ENCODE data around the gene CSNK1D. TPM values are rescaled to one million over a fixed set of nuclear protein-coding genes. Genes with fewer than 3 reads are reported as not detected.

Gene CSNK1D
- total and polyA plus RNA-seq, 4 experiments from 2014 or later: 31.6 to 182 (median 129) TPM

DNA sequence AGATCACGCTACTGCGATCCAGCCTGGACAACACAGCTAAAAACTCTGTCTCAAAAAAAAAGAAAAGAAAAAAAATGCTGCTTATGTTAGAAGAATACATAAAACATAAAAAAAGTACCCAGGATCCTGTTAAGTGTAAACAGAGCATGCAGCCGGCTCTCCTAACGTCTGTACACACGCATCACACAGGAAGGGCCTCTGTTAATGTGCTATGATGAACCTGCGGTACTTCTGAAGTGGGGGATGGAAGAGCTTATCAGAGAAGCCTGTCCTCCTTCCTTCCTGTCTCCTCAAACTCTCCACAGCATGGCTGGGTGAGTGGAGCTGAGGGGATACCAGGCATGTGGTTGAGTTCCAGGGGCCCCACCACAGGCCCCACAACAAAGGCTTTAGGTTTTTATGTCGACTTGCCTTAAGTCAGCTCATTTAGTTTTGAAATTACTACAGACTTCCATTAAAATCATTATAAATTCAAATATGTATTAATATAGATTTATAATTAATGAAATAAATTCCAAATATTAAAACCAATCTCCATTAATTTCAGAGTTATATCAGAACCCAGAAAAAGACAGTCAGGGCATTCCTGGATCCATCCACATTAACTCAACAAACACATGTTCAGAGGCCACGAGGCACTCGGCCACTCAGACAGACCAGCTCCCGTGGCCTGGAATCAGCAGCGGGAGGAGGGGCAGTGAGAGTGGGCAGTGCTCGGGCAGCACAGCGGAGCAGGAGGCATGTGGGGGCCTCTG, 72.6 kb downstream of the CSNK1D start:
- Mint-ChIP-seq H3K9me3 (no peaks in the 10 kb centered on the region), H3K4me3 (peak overlapping the region; percentile 57 to 73 (median 71)), H3K36me3 (peaks cover 4 to 7% of the 10 kb centered on the region in 2 donors), H3K4me1 (peaks cover 24 to 64% (median 49%) of the 10 kb centered on the region in 4 donors), H3K27ac (peak overlapping the region; percentile 84 to 97 (median 94)), H3K27me3 (no peaks in the 10 kb centered on the region)
- Histone ChIP-seq H3K27ac (ENCODE audit: low read depth, low read length) (peak overlapping the region; percentile 25), H3K27me3 (ENCODE audit: insufficient read depth, low read length) (no peaks in the 10 kb centered on the region), H3K4me1 (ENCODE audit: insufficient read depth, low read length) (peaks cover 40% of the 10 kb centered on the region), H3K4me3 (ENCODE audit: low read length in 2 of 2) (no peak overlapping the region), H3K36me3 (ENCODE audit: insufficient read depth, low read length) (no peaks in the 10 kb centered on the region), H3K9me3 (ENCODE audit: control insufficient read depth in 1 of 2, low read length in 2 of 2) (no peaks in the 10 kb centered on the region)
- POLR2A ChIA-PET (ENCODE audit: partially characterized antibody): interaction anchor here (0.6 to 3.9 kb wide), 18 partner anchors 12 to 688 kb away, joined by 3 to 22 read pairs (median 4); partner anchors contain the start of genes CCDC57, DCXR, LRRC45 and P4HB
- CTCF ChIA-PET (ENCODE audit: partially characterized antibody): interaction anchor here (1.2 to 1.8 kb wide), 4 partner anchors 33 to 100 kb away, joined by 3 to 8 read pairs (median 4); no protein-coding TSS in a partner anchor
- peak; percentile 85 to 92 (median 86) for DNase-seq
- intact Hi-C loops (cut with micrococcal nuclease): loop anchor here (5.0 to 10.0 kb wide), 2 partner anchors 179 to 214 kb away; partner anchors contain the start of genes CENPX, HEXD, LRRC45 and OGFOD3

DNA sequence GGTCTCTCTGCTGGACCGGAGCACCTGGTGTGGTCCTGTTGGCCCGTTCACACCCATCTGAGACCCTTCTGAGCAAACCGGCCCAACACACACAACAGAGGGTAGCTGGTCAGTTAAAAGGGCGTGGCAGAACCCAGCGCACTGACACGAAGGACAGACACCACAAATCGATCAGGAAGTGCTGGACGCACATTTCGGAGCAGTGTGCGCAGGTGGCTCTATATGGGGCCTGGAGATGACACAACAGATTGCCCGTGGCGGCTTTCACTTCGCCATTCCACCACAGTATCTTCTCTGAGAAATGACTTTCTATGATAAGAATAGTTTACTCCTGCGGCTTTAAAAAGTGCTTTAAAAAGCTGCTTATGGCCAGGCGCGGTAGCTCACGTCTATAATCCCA, 73.4 kb downstream of the CSNK1D start:
- H3K9me3 ChIP-seq (ENCODE audit: control insufficient read depth in 1 of 2, low read length in 2 of 2): no peaks in the 10 kb centered on the region
- peaks cover 34% of the 10 kb centered on the region for H3K4me1 ChIP-seq (ENCODE audit: insufficient read depth, low read length)
- intact Hi-C loops (cut with micrococcal nuclease): loop anchor here (5.0 to 10.0 kb wide), 2 partner anchors 178 to 215 kb away; partner anchors contain the start of genes CENPX, HEXD, LRRC45 and OGFOD3
- H3K36me3 ChIP-seq (ENCODE audit: insufficient read depth, low read length): no peaks in the 10 kb centered on the region
- H3K4me3 Mint-ChIP-seq: peak overlapping the region; percentile 57 to 73 (median 71)
- no peak for DNase-seq
- ChIA-PET POLR2A (ENCODE audit: partially characterized antibody) (interaction anchor here (1.3 to 3.9 kb wide), 8 partner anchors 13 to 177 kb away, joined by 3 to 22 read pairs (median 8); partner anchors contain the start of genes CCDC57, DCXR, LRRC45 and RAC3), CTCF (ENCODE audit: partially characterized antibody) (interaction anchor here (1.2 to 1.8 kb wide), 5 partner anchors 36 to 170 kb away, joined by 3 to 8 read pairs (median 5); no protein-coding TSS in a partner anchor)
- no peak overlapping the region for H3K4me3 ChIP-seq (ENCODE audit: low read length in 2 of 2)
- H3K27me3 ChIP-seq (ENCODE audit: insufficient read depth, low read length): no peaks in the 10 kb centered on the region
- H3K27ac Mint-ChIP-seq: peak overlapping the region; percentile 84 to 97 (median 94)
- peaks cover 21 to 56% (median 41%) of the 10 kb centered on the region in 4 donors for H3K4me1 Mint-ChIP-seq
- peaks cover 11 to 12% of the 10 kb centered on the region in 2 donors for H3K36me3 Mint-ChIP-seq
- H3K9me3 Mint-ChIP-seq: no peaks in the 10 kb centered on the region
- H3K27me3 Mint-ChIP-seq: no peaks in the 10 kb centered on the region
- peak overlapping the region; percentile 25 for H3K27ac ChIP-seq (ENCODE audit: low read depth, low read length)

DNA sequence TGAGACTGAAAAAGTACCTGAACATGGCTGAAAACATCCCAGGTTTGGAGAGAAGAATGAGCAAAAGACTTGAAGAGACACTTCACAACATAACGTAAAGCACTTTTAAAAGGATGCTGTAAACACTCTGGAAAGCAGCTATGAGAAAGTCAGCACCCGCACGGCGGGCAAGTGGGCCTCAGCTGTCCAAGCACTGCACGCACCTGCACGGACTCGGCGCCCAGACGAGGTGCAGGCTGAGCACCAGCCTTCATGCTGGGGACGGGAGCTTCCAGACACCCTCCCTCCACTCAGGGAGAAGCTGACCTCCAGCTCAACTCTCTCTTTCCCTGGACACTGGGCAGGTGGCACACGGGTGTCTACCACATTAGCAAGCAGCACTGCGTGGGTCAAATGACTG, 74.0 kb downstream of the CSNK1D start:
- Histone ChIP-seq H3K9me3 (ENCODE audit: control insufficient read depth in 1 of 2, low read length in 2 of 2) (no peaks in the 10 kb centered on the region), H3K36me3 (ENCODE audit: insufficient read depth, low read length) (no peaks in the 10 kb centered on the region), H3K4me1 (ENCODE audit: insufficient read depth, low read length) (peaks cover 34% of the 10 kb centered on the region), H3K4me3 (ENCODE audit: low read length in 2 of 2) (no peak overlapping the region), H3K27ac (ENCODE audit: low read depth, low read length) (no peak overlapping the region), H3K27me3 (ENCODE audit: insufficient read depth, low read length) (no peaks in the 10 kb centered on the region)
- peaks cover 19 to 51% (median 39%) of the 10 kb centered on the region in 4 donors for H3K4me1 Mint-ChIP-seq
- H3K27me3 Mint-ChIP-seq: no peaks in the 10 kb centered on the region
- H3K9me3 Mint-ChIP-seq: no peaks in the 10 kb centered on the region
- H3K4me3 Mint-ChIP-seq: peak overlapping the region in 3 of 8 donors; percentile 13 to 73 (median 48)
- ChIA-PET POLR2A (ENCODE audit: partially characterized antibody) (interaction anchor here (1.3 to 3.9 kb wide), 4 partner anchors 13 to 176 kb away, joined by 3 to 22 read pairs (median 12); partner anchors contain the start of genes CCDC57, LRRC45, RAC3 and SLC16A3), CTCF (ENCODE audit: partially characterized antibody) (interaction anchor here (0.7 to 1.8 kb wide), 4 partner anchors 36 to 269 kb away, joined by 3 to 8 read pairs (median 6); no protein-coding TSS in a partner anchor)
- intact Hi-C loops (cut with micrococcal nuclease): no loop called here
- H3K36me3 Mint-ChIP-seq: peaks cover 15 to 16% of the 10 kb centered on the region in 2 donors
- peak overlapping the region in 6 of 7 donors; percentile 8 to 97 (median 95) for H3K27ac Mint-ChIP-seq
- no peak for DNase-seq

- peaks cover 5% of the 10 kb centered on the region for H3K36me3 ChIP-seq (ENCODE audit: insufficient read depth, low read length)
- Mint-ChIP-seq H3K27ac (peak overlapping the region; percentile 10 to 90 (median 75)), H3K27me3 (no peaks in the 10 kb centered on the region), H3K4me1 (peaks cover 19 to 49% (median 37%) of the 10 kb centered on the region in 4 donors), H3K9me3 (no peaks in the 10 kb centered on the region), H3K4me3 (peak overlapping the region in 6 of 8 donors; percentile 15 to 70 (median 56)), H3K36me3 (peaks cover 23 to 27% of the 10 kb centered on the region in 2 donors)
- H3K9me3 ChIP-seq (ENCODE audit: control insufficient read depth in 1 of 2, low read length in 2 of 2): no peaks in the 10 kb centered on the region
- H3K4me3 ChIP-seq (ENCODE audit: low read length in 2 of 2): no peak overlapping the region
- peak overlapping the region; percentile 24 for H3K27ac ChIP-seq (ENCODE audit: low read depth, low read length)
- H3K27me3 ChIP-seq (ENCODE audit: insufficient read depth, low read length): no peaks in the 10 kb centered on the region
- POLR2A ChIA-PET (ENCODE audit: partially characterized antibody): no interaction called here
- peaks cover 34% of the 10 kb centered on the region for H3K4me1 ChIP-seq (ENCODE audit: insufficient read depth, low read length)
- no peak for DNase-seq
- intact Hi-C loops (cut with micrococcal nuclease): no loop called here
- CTCF ChIA-PET (ENCODE audit: partially characterized antibody): interaction anchor here (1.0 kb wide), 2 partner anchors 8 to 160 kb away, joined by 4 read pairs; partner anchors contain the start of gene DCXR
Measured at GRCh38 chr17:82198092-82198491, 75.4 kb downstream of the CSNK1D start.

DNA sequence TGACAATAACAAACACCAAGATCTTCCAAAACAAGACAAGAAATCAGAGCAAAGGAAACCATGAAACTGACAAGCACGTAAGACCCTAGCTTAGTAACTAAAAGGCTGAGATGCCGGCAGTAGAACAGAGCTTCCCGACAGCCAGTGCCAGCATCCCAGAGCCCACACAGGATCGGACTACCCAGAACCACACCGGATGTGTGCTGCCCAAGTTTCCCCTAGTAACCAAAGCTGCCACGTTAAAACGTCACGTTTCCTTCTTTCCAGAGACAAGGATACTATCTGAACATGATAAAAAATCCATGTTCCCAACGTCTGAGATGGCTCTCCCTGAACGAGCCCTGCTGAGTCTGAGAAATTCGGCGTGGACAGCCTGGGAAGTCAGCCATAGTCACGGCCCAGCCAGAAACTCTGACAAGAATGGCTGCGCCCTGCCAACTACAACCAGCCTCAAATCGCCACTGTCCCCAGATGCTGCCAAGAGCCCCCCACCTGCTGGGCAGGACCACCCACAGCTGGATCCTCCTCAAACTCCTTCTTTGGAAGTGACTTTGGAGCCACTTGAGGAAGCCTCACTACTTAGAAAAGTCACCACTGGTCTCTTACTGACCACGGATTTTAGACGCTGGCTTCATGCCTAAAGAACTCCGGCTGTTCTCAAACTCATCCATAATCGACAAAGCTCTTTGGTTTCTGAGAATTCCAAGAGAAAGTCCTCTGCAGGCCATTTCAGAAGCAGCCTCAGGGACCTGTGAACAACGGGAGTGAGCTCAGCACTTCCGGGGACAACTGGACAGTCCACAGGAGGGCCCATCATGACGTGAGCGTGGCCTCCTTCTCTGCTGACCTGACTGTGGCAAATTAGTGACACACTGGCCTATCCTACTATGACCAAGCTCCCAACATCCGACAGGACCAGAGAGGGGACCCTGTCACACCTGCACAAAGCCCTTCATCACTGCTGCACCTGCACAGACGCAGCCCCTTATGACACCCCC, 77.5 kb downstream of the CSNK1D start:
- Histone ChIP-seq H3K4me1 (ENCODE audit: insufficient read depth, low read length) (peaks cover 26% of the 10 kb centered on the region), H3K9me3 (ENCODE audit: control insufficient read depth in 1 of 2, low read length in 2 of 2) (no peaks in the 10 kb centered on the region), H3K4me3 (ENCODE audit: low read length in 2 of 2) (no peak overlapping the region), H3K36me3 (ENCODE audit: insufficient read depth, low read length) (peaks cover 14% of the 10 kb centered on the region), H3K27me3 (ENCODE audit: insufficient read depth, low read length) (no peaks in the 10 kb centered on the region), H3K27ac (ENCODE audit: low read depth, low read length) (no peak overlapping the region)
- Mint-ChIP-seq H3K36me3 (peaks cover 30 to 34% of the 10 kb centered on the region in 2 donors), H3K4me3 (peak overlapping the region in 2 of 8 donors; percentile 1 to 20), H3K9me3 (no peaks in the 10 kb centered on the region), H3K27me3 (no peaks in the 10 kb centered on the region), H3K4me1 (peaks cover 15 to 35% (median 26%) of the 10 kb centered on the region in 4 donors), H3K27ac (no peak overlapping the region)
- no peak for DNase-seq
- ChIA-PET POLR2A (ENCODE audit: partially characterized antibody) (interaction anchor here (0.7 to 1.4 kb wide), 2 partner anchors 10 to 102 kb away, joined by 3 to 4 read pairs; no protein-coding TSS in a partner anchor), CTCF (ENCODE audit: partially characterized antibody) (interaction anchor here (1.4 kb wide), 1 partner anchor 8 kb away, joined by 3 read pairs; no protein-coding TSS in a partner anchor)
- intact Hi-C loops (cut with micrococcal nuclease): no loop called here

DNA sequence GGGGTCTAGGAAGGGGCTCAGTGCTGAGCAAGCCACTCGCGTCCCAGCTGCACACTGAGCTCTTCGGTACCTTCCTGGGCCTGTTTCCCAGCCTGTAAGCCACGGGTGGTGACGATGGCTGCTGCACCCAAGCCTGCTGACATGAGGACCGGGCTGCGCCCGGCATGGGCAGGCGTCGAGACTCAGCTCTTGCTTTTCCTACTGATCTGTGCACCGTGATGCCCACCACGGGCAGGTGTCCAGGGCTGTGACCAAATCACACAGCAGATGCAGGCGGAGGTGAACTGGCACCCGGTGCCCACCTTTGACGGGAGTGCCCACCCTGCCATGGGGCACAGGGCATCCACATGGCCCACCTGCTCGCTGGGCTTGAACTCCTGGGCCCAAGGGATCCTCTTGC, 78.7 kb downstream of the CSNK1D start:
- intact Hi-C loops (cut with micrococcal nuclease): no loop called here
- Mint-ChIP-seq H3K4me1 (peaks cover 10 to 23% (median 16%) of the 10 kb centered on the region in 4 donors), H3K27ac (no peak overlapping the region), H3K36me3 (peaks cover 30 to 34% of the 10 kb centered on the region in 2 donors), H3K9me3 (no peaks in the 10 kb centered on the region), H3K27me3 (no peaks in the 10 kb centered on the region), H3K4me3 (no peak overlapping the region)
- no peaks in the 10 kb centered on the region for H3K27me3 ChIP-seq (ENCODE audit: insufficient read depth, low read length)
- CTCF ChIA-PET (ENCODE audit: partially characterized antibody): interaction anchor here (1.4 kb wide), 1 partner anchor 9 kb away, joined by 3 read pairs; no protein-coding TSS in a partner anchor
- POLR2A ChIA-PET (ENCODE audit: partially characterized antibody): no interaction called here
- H3K4me1 ChIP-seq (ENCODE audit: insufficient read depth, low read length): peaks cover 14% of the 10 kb centered on the region
- H3K9me3 ChIP-seq (ENCODE audit: control insufficient read depth in 1 of 2, low read length in 2 of 2): no peaks in the 10 kb centered on the region
- H3K36me3 ChIP-seq (ENCODE audit: insufficient read depth, low read length): peaks cover 14% of the 10 kb centered on the region
- no peak overlapping the region for H3K27ac ChIP-seq (ENCODE audit: low read depth, low read length)
- no peak overlapping the region for H3K4me3 ChIP-seq (ENCODE audit: low read length in 2 of 2)
- DNase-seq: no peak
